Stomach (tissue), 4 donors: Measurements from ENCODE around the gene WDSUB1.

ENCODE experiments used
- POLR2A ChIP-seq, 4 donors: fragments of 450-650 bp; IDR thresholded peaks; one replicate each; pipeline ENCODE4 v1.6.1; 2016; ENCODE audit warnings: antibody characterized with exemption in 4 of 4, control low read depth in 2 of 4, mild to moderate bottlenecking in 1 of 4, moderate library complexity in 1 of 4
- TF ChIP-seq, protein P1 (sequence below), 7 experiments: fragments of 450-650 bp in 4 of 7; fragments of 200-600 bp in 3 of 7; sonication (generic) in 3 of 7; IDR thresholded peaks; one replicate each; pipeline ENCODE4 v1.5.1; 2016 to 2019; ENCODE audit warnings: antibody characterized with exemption in 7 of 7, control low read depth in 2 of 7, mild to moderate bottlenecking in 1 of 7

DNA sequence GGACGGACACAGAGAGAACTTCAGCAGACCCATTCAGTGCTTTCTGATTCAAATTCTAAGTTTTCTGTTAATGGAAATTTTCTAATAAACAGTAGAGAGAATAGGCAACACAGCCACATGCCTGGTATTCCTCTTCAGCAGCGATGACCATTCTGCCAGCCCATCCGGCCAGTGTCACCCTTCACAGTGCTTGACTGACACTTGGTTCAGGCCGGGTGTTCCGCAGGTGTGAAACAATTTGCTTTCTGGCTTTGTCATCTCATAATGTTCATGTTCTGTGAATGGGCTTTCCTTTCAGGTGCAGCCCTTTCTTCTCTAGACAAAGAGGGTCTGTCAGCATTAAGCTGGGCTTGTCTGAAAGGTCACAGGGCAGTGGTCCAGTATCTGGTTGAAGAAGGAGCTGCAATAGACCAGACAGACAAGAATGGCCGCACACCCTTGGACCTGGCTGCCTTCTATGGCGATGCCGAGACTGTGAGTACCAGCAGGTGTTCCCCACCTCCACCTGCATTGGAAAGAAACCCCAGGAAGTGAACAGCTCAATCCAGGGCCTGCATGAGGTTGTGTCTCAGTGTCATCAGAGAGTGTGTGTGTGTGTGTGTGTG lies 67.0 kb downstream of the WDSUB1 start:
- TF ChIP-seq, protein P1, sequence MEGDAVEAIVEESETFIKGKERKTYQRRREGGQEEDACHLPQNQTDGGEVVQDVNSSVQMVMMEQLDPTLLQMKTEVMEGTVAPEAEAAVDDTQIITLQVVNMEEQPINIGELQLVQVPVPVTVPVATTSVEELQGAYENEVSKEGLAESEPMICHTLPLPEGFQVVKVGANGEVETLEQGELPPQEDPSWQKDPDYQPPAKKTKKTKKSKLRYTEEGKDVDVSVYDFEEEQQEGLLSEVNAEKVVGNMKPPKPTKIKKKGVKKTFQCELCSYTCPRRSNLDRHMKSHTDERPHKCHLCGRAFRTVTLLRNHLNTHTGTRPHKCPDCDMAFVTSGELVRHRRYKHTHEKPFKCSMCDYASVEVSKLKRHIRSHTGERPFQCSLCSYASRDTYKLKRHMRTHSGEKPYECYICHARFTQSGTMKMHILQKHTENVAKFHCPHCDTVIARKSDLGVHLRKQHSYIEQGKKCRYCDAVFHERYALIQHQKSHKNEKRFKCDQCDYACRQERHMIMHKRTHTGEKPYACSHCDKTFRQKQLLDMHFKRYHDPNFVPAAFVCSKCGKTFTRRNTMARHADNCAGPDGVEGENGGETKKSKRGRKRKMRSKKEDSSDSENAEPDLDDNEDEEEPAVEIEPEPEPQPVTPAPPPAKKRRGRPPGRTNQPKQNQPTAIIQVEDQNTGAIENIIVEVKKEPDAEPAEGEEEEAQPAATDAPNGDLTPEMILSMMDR (IDR thresholded peaks at IDR 0.05): no peak
- TF ChIP-seq POLR2A (IDR thresholded peaks at IDR 0.05): no peak
